Activated T-cell treated with anti-CD3 and anti-CD28 coated beads, Interleukin-2, amount 50 U/mL, for 24 hours (primary cell): ENCODE measurements around the gene KCNG2.
"Not testable (repeated sequence)": the region's sequence is repeated elsewhere in the genome, so short reads cannot be mapped to it uniquely, and the experiment has no call there.

ENCODE experiments used
- DNase-seq: peaks from one replicate; pipeline ENCODE4 v3.0.0-alpha.2; 2020
- H3K27ac Mint-ChIP-seq: 2 replicates; pipeline ENCODE4 v1.8.0; 2020; ENCODE audit warnings: mild to moderate bottlenecking, mixed read lengths
- H3K27me3 Mint-ChIP-seq: 2 replicates; pipeline ENCODE4 v1.8.0; 2020; ENCODE audit warnings: mixed read lengths
- H3K36me3 Mint-ChIP-seq: 2 replicates; pipeline ENCODE4 v1.8.0; 2020; ENCODE audit warnings: low read depth, mixed read lengths
- H3K4me1 Mint-ChIP-seq: 2 replicates; pipeline ENCODE4 v1.8.0; 2020; ENCODE audit warnings: low read depth, mixed read lengths
- H3K4me3 Mint-ChIP-seq: 2 replicates; pipeline ENCODE4 v1.8.0; 2020; ENCODE audit warnings: mild to moderate bottlenecking, moderate library complexity, mixed read lengths
- H3K9me3 Mint-ChIP-seq: 2 replicates; pipeline ENCODE4 v1.8.0; 2020; ENCODE audit warnings: mixed read lengths

KCNG2 gene

GRCh38 chr18:79865951-79866350 lies 68.2 kb downstream of the KCNG2 start:
- H3K4me3 Mint-ChIP-seq, DNase-seq, H3K36me3 Mint-ChIP-seq, H3K4me1 Mint-ChIP-seq, H3K27me3 Mint-ChIP-seq, H3K27ac Mint-ChIP-seq, H3K9me3 Mint-ChIP-seq: not testable (repeated sequence)

GRCh38 chr18:79866889-79867574 lies 69.3 kb downstream of the KCNG2 start:
- Mint-ChIP-seq H3K4me3 (no peak overlapping the region), H3K4me1 (no peaks in the 10 kb centered on the region), H3K9me3 (no peaks in the 10 kb centered on the region), H3K27ac (no peak overlapping the region), H3K36me3 (no peaks in the 10 kb centered on the region), H3K27me3 (peaks cover 5% of the 10 kb centered on the region)
- DNase-seq = peak; percentile 21

- Mint-ChIP-seq H3K9me3 (no peaks in the 10 kb centered on the region), H3K27ac (no peak overlapping the region), H3K27me3 (peaks cover 3% of the 10 kb centered on the region), H3K36me3 (no peaks in the 10 kb centered on the region), H3K4me3 (no peak overlapping the region), H3K4me1 (no peaks in the 10 kb centered on the region)
- DNase-seq = peak; percentile 20
Measured at GRCh38 chr18:79867666-79868065, 69.9 kb downstream of the KCNG2 start.

GRCh38 chr18:79868168-79868784 lies 70.5 kb downstream of the KCNG2 start:
- Mint-ChIP-seq H3K36me3 (no peaks in the 10 kb centered on the region), H3K27ac (no peak overlapping the region), H3K4me3 (no peak overlapping the region), H3K4me1 (no peaks in the 10 kb centered on the region), H3K9me3 (no peaks in the 10 kb centered on the region), H3K27me3 (peaks cover 2% of the 10 kb centered on the region)
- DNase-seq = peak; percentile 22

GRCh38 chr18:79868811-79869541 lies 71.2 kb downstream of the KCNG2 start:
- peak; percentile 15 for DNase-seq
- peaks cover 2% of the 10 kb centered on the region for H3K27me3 Mint-ChIP-seq
- no peak overlapping the region for H3K27ac Mint-ChIP-seq
- H3K4me3 Mint-ChIP-seq = no peak overlapping the region
- no peaks in the 10 kb centered on the region for H3K4me1 Mint-ChIP-seq
- no peaks in the 10 kb centered on the region for H3K36me3 Mint-ChIP-seq
- H3K9me3 Mint-ChIP-seq = no peaks in the 10 kb centered on the region

- Mint-ChIP-seq H3K27ac (no peak overlapping the region), H3K9me3 (no peaks in the 10 kb centered on the region), H3K4me1 (no peaks in the 10 kb centered on the region), H3K4me3 (no peak overlapping the region), H3K36me3 (no peaks in the 10 kb centered on the region), H3K27me3 (peaks cover 2% of the 10 kb centered on the region)
- peak; percentile 16 for DNase-seq
Measured at GRCh38 chr18:79869591-79870300, 72.0 kb downstream of the KCNG2 start.

- Mint-ChIP-seq H3K4me1 (no peaks in the 10 kb centered on the region), H3K36me3 (no peaks in the 10 kb centered on the region), H3K27me3 (peaks cover 2% of the 10 kb centered on the region), H3K9me3 (no peaks in the 10 kb centered on the region), H3K27ac (no peak overlapping the region), H3K4me3 (no peak overlapping the region)
- DNase-seq = no peak
Measured at GRCh38 chr18:79870301-79871025, 72.7 kb downstream of the KCNG2 start.

GRCh38 chr18:79871026-79871390 lies 73.3 kb downstream of the KCNG2 start:
- Mint-ChIP-seq H3K9me3 (no peaks in the 10 kb centered on the region), H3K27ac (no peak overlapping the region), H3K4me1 (no peaks in the 10 kb centered on the region), H3K36me3 (no peaks in the 10 kb centered on the region), H3K27me3 (peaks cover 2% of the 10 kb centered on the region), H3K4me3 (no peak overlapping the region)
- no peak for DNase-seq

GRCh38 chr18:79871481-79872091 lies 73.8 kb downstream of the KCNG2 start:
- Mint-ChIP-seq H3K4me3 (no peak overlapping the region), H3K27ac (no peak overlapping the region), H3K36me3 (no peaks in the 10 kb centered on the region), H3K9me3 (no peaks in the 10 kb centered on the region), H3K27me3 (peaks cover 2% of the 10 kb centered on the region), H3K4me1 (no peaks in the 10 kb centered on the region)
- DNase-seq = peak; percentile 7

GRCh38 chr18:79872527-79873444 lies 75.0 kb downstream of the KCNG2 start:
- Mint-ChIP-seq H3K4me1 (no peaks in the 10 kb centered on the region), H3K9me3 (no peaks in the 10 kb centered on the region), H3K36me3 (no peaks in the 10 kb centered on the region), H3K4me3 (no peak overlapping the region), H3K27ac (no peak overlapping the region), H3K27me3 (peaks cover 2% of the 10 kb centered on the region)
- peak; percentile 7 for DNase-seq

- Mint-ChIP-seq H3K4me1 (no peaks in the 10 kb centered on the region), H3K36me3 (no peaks in the 10 kb centered on the region), H3K27ac (no peak overlapping the region), H3K9me3 (no peaks in the 10 kb centered on the region), H3K27me3 (peaks cover 2% of the 10 kb centered on the region), H3K4me3 (no peak overlapping the region)
- DNase-seq = peak; percentile 16
Measured at GRCh38 chr18:79873449-79874110, 75.8 kb downstream of the KCNG2 start.

- Mint-ChIP-seq H3K9me3 (no peaks in the 10 kb centered on the region), H3K27ac (no peak overlapping the region), H3K4me3 (no peak overlapping the region), H3K4me1 (no peaks in the 10 kb centered on the region), H3K36me3 (no peaks in the 10 kb centered on the region), H3K27me3 (peaks cover 2% of the 10 kb centered on the region)
- peak; percentile 18 for DNase-seq
Measured at GRCh38 chr18:79874553-79875530, 77.1 kb downstream of the KCNG2 start.
